Measurements from ENCODE around the gene TUBB2B.

TUBB2B gene

GRCh38 chr6:3263096-3263495 lies 35.6 kb upstream of the TUBB2B start:
- 91% methylated on average over 6 of the region's 6 CpGs for WGBS (ENCODE audit: insufficient coverage)
- Histone ChIP-seq H3K9me3 (ENCODE audit: control extremely low read depth in 1 of 5, control insufficient read depth in 4 of 5, insufficient read depth in 2 of 5, low read depth in 1 of 5, low read length in 4 of 5) (no peaks in the 10 kb centered on the region), H3K27ac (ENCODE audit: insufficient read depth in 1 of 2, low read depth in 1 of 2, low read length in 2 of 2, poor library complexity in 1 of 2, severe bottlenecking in 2 of 2) (no peak overlapping the region), H3K36me3 (ENCODE audit: control insufficient read depth in 4 of 4, insufficient read depth in 4 of 4, low read length in 3 of 4) (peaks cover 6 to 52% (median 32%) of the 10 kb centered on the region in 4 experiments), H3K4me1 (ENCODE audit: control extremely low read depth in 1 of 4, control insufficient read depth in 4 of 4, insufficient read depth in 4 of 4, low read length in 3 of 4) (peaks cover 2 to 29% (median 22%) of the 10 kb centered on the region in 4 experiments), H3K4me3 (ENCODE audit: control insufficient read depth in 1 of 7, extremely low read depth in 1 of 7, insufficient read depth in 4 of 7, low read depth in 2 of 7, low read length in 6 of 7) (no peak overlapping the region), H3K27me3 (replicated peaks in 2 of 5; ENCODE audit: control insufficient read depth in 4 of 5, insufficient read depth in 5 of 5, low read length in 4 of 5) (no peaks in the 10 kb centered on the region)
- POLR2A ChIA-PET: no interaction called here
- DNase-seq: peak in 1 of 3 donors; percentile 22
- CTCF ChIA-PET: interaction anchor here (0.9 to 1.2 kb wide), 2 partner anchors 13 to 16 kb away, joined by 3 read pairs; no protein-coding TSS in a partner anchor

GRCh38 chr6:3261921-3262320 lies 34.5 kb upstream of the TUBB2B start:
- ChIA-PET CTCF (interaction anchor here (0.6 to 2.6 kb wide), 3 partner anchors 8 to 470 kb away, joined by 3 to 12 read pairs (median 5); no protein-coding TSS in a partner anchor), POLR2A (no interaction called here)
- Histone ChIP-seq H3K27ac (ENCODE audit: insufficient read depth in 1 of 2, low read depth in 1 of 2, low read length in 2 of 2, poor library complexity in 1 of 2, severe bottlenecking in 2 of 2) (no peak overlapping the region), H3K36me3 (ENCODE audit: control insufficient read depth in 4 of 4, insufficient read depth in 4 of 4, low read length in 3 of 4) (peaks cover 6 to 43% (median 28%) of the 10 kb centered on the region in 4 experiments), H3K4me1 (ENCODE audit: control extremely low read depth in 1 of 4, control insufficient read depth in 4 of 4, insufficient read depth in 4 of 4, low read length in 3 of 4) (peaks cover 2 to 29% (median 22%) of the 10 kb centered on the region in 4 experiments), H3K4me3 (ENCODE audit: control insufficient read depth in 1 of 7, extremely low read depth in 1 of 7, insufficient read depth in 4 of 7, low read depth in 2 of 7, low read length in 6 of 7) (no peak overlapping the region), H3K27me3 (replicated peaks in 2 of 5; ENCODE audit: control insufficient read depth in 4 of 5, insufficient read depth in 5 of 5, low read length in 4 of 5) (peaks cover 0 to 7% (median 1%) of the 10 kb centered on the region in 5 experiments), H3K9me3 (ENCODE audit: control extremely low read depth in 1 of 5, control insufficient read depth in 4 of 5, insufficient read depth in 2 of 5, low read depth in 1 of 5, low read length in 4 of 5) (no peaks in the 10 kb centered on the region)
- WGBS (ENCODE audit: insufficient coverage): 86% methylated on average over 5 of the region's 8 CpGs
- no peak for DNase-seq

- Histone ChIP-seq H3K4me3 (ENCODE audit: control insufficient read depth in 1 of 7, extremely low read depth in 1 of 7, insufficient read depth in 4 of 7, low read depth in 2 of 7, low read length in 6 of 7) (no peak overlapping the region), H3K9me3 (ENCODE audit: control extremely low read depth in 1 of 5, control insufficient read depth in 4 of 5, insufficient read depth in 2 of 5, low read depth in 1 of 5, low read length in 4 of 5) (no peaks in the 10 kb centered on the region), H3K27ac (ENCODE audit: insufficient read depth in 1 of 2, low read depth in 1 of 2, low read length in 2 of 2, poor library complexity in 1 of 2, severe bottlenecking in 2 of 2) (no peak overlapping the region), H3K36me3 (ENCODE audit: control insufficient read depth in 4 of 4, insufficient read depth in 4 of 4, low read length in 3 of 4) (peaks cover 6 to 42% (median 28%) of the 10 kb centered on the region in 4 experiments), H3K4me1 (ENCODE audit: control extremely low read depth in 1 of 4, control insufficient read depth in 4 of 4, insufficient read depth in 4 of 4, low read length in 3 of 4) (peaks cover 2 to 29% (median 22%) of the 10 kb centered on the region in 4 experiments), H3K27me3 (replicated peaks in 2 of 5; ENCODE audit: control insufficient read depth in 4 of 5, insufficient read depth in 5 of 5, low read length in 4 of 5) (peaks cover 0 to 7% (median 4%) of the 10 kb centered on the region in 5 experiments)
- CTCF ChIA-PET: interaction anchor here (0.6 to 2.8 kb wide), 5 partner anchors 9 to 470 kb away, joined by 3 to 12 read pairs (median 5); no protein-coding TSS in a partner anchor
- no peak for DNase-seq
- POLR2A ChIA-PET: no interaction called here
- 89% methylated on average over 5 of the region's 6 CpGs for WGBS (ENCODE audit: insufficient coverage)
Observed at GRCh38 chr6:3261518-3261820, 34.0 kb upstream of the TUBB2B start.

- ChIA-PET POLR2A (no interaction called here), CTCF (interaction anchor here (1.5 to 2.8 kb wide), 4 partner anchors 9 to 19 kb away, joined by 3 to 12 read pairs (median 6); no protein-coding TSS in a partner anchor)
- no peaks in the 10 kb centered on the region for H3K9me3 ChIP-seq (ENCODE audit: control extremely low read depth in 1 of 5, control insufficient read depth in 4 of 5, insufficient read depth in 2 of 5, low read depth in 1 of 5, low read length in 4 of 5)
- peaks cover 2 to 29% (median 22%) of the 10 kb centered on the region in 4 experiments for H3K4me1 ChIP-seq (ENCODE audit: control extremely low read depth in 1 of 4, control insufficient read depth in 4 of 4, insufficient read depth in 4 of 4, low read length in 3 of 4)
- H3K36me3 ChIP-seq (ENCODE audit: control insufficient read depth in 4 of 4, insufficient read depth in 4 of 4, low read length in 3 of 4): peaks cover 6 to 36% (median 23%) of the 10 kb centered on the region in 4 experiments
- no peak overlapping the region for H3K27ac ChIP-seq (ENCODE audit: insufficient read depth in 1 of 2, low read depth in 1 of 2, low read length in 2 of 2, poor library complexity in 1 of 2, severe bottlenecking in 2 of 2)
- peaks cover 0 to 7% (median 4%) of the 10 kb centered on the region in 5 experiments for H3K27me3 ChIP-seq (replicated peaks in 2 of 5; ENCODE audit: control insufficient read depth in 4 of 5, insufficient read depth in 5 of 5, low read length in 4 of 5)
- H3K4me3 ChIP-seq (ENCODE audit: control insufficient read depth in 1 of 7, extremely low read depth in 1 of 7, insufficient read depth in 4 of 7, low read depth in 2 of 7, low read length in 6 of 7): peak overlapping the region in 1 of 7 experiments; percentile 36
- 97% methylated on average over 14 of the region's 17 CpGs for WGBS (ENCODE audit: insufficient coverage)
- no peak for DNase-seq
Observed at GRCh38 chr6:3260772-3261517, 33.5 kb upstream of the TUBB2B start.

GRCh38 chr6:3260296-3260695 lies 32.8 kb upstream of the TUBB2B start:
- Histone ChIP-seq H3K36me3 (ENCODE audit: control insufficient read depth in 4 of 4, insufficient read depth in 4 of 4, low read length in 3 of 4) (peaks cover 6 to 31% (median 19%) of the 10 kb centered on the region in 4 experiments), H3K27me3 (replicated peaks in 2 of 5; ENCODE audit: control insufficient read depth in 4 of 5, insufficient read depth in 5 of 5, low read length in 4 of 5) (peaks cover 0 to 7% (median 4%) of the 10 kb centered on the region in 5 experiments), H3K9me3 (ENCODE audit: control extremely low read depth in 1 of 5, control insufficient read depth in 4 of 5, insufficient read depth in 2 of 5, low read depth in 1 of 5, low read length in 4 of 5) (no peaks in the 10 kb centered on the region), H3K27ac (ENCODE audit: insufficient read depth in 1 of 2, low read depth in 1 of 2, low read length in 2 of 2, poor library complexity in 1 of 2, severe bottlenecking in 2 of 2) (no peak overlapping the region), H3K4me3 (ENCODE audit: control insufficient read depth in 1 of 7, extremely low read depth in 1 of 7, insufficient read depth in 4 of 7, low read depth in 2 of 7, low read length in 6 of 7) (peak overlapping the region in 1 of 7 experiments; percentile 31), H3K4me1 (ENCODE audit: control extremely low read depth in 1 of 4, control insufficient read depth in 4 of 4, insufficient read depth in 4 of 4, low read length in 3 of 4) (peaks cover 2 to 29% (median 22%) of the 10 kb centered on the region in 4 experiments)
- ChIA-PET CTCF (interaction anchor here (1.5 to 2.8 kb wide), 5 partner anchors 9 to 102 kb away, joined by 3 to 12 read pairs (median 5); no protein-coding TSS in a partner anchor), POLR2A (no interaction called here)
- DNase-seq: no peak
- WGBS (ENCODE audit: insufficient coverage): 96% methylated on average over 11 of the region's 14 CpGs

- peaks cover 2 to 29% (median 22%) of the 10 kb centered on the region in 4 experiments for H3K4me1 ChIP-seq (ENCODE audit: control extremely low read depth in 1 of 4, control insufficient read depth in 4 of 4, insufficient read depth in 4 of 4, low read length in 3 of 4)
- POLR2A ChIA-PET: no interaction called here
- peaks cover 6 to 24% (median 13%) of the 10 kb centered on the region in 4 experiments for H3K36me3 ChIP-seq (ENCODE audit: control insufficient read depth in 4 of 4, insufficient read depth in 4 of 4, low read length in 3 of 4)
- H3K4me3 ChIP-seq (ENCODE audit: control insufficient read depth in 1 of 7, extremely low read depth in 1 of 7, insufficient read depth in 4 of 7, low read depth in 2 of 7, low read length in 6 of 7): peak overlapping the region; percentile 67 to 89 (median 85)
- H3K27ac ChIP-seq (ENCODE audit: insufficient read depth in 1 of 2, low read depth in 1 of 2, low read length in 2 of 2, poor library complexity in 1 of 2, severe bottlenecking in 2 of 2): peak overlapping the region in 1 of 2 experiments; percentile 67
- DNase-seq: peak; percentile 45 to 74 (median 68)
- 0% methylated on average over 14 of the region's 21 CpGs for WGBS (ENCODE audit: insufficient coverage)
- CTCF ChIA-PET: interaction anchor here (0.6 to 2.8 kb wide), 5 partner anchors 11 to 140 kb away, joined by 3 to 8 read pairs (median 3); no protein-coding TSS in a partner anchor
- no peaks in the 10 kb centered on the region for H3K9me3 ChIP-seq (ENCODE audit: control extremely low read depth in 1 of 5, control insufficient read depth in 4 of 5, insufficient read depth in 2 of 5, low read depth in 1 of 5, low read length in 4 of 5)
- H3K27me3 ChIP-seq (replicated peaks in 2 of 5; ENCODE audit: control insufficient read depth in 4 of 5, insufficient read depth in 5 of 5, low read length in 4 of 5): peaks cover 0 to 10% (median 4%) of the 10 kb centered on the region in 5 experiments
Observed at GRCh38 chr6:3259491-3259958, 32.1 kb upstream of the TUBB2B start.

Measured in common myeloid progenitor, CD34-positive (primary cell).